KMS-11 (cell line): ENCODE data around the gene REXO1.
A peak's percentile ranks its signal among the peaks of the same experiment; 100 is the strongest.

ENCODE experiments used
- H2AFZ ChIP-seq: fragments of 200-600 bp; sonication (generic); 2 replicates; pipeline ENCODE4 v1.6.1; 2016; ENCODE audit warnings: antibody characterized with exemption, mixed run types, low read depth
- H3K27ac ChIP-seq: fragments of 200-600 bp; sonication (generic); 2 replicates; pipeline ENCODE4 v1.6.1; 2016; ENCODE audit warnings: mild to moderate bottlenecking, mixed run types
- H3K27me3 ChIP-seq: fragments of 200-600 bp; sonication (generic); 2 replicates; pipeline ENCODE4 v1.6.1; 2017; ENCODE audit warnings: mild to moderate bottlenecking, low read depth, mixed run types, moderate library complexity; ENCODE audit not compliant: insufficient read depth
- H3K36me3 ChIP-seq: fragments of 200-600 bp; sonication (generic); 2 replicates; pipeline ENCODE4 v1.6.1; 2017; ENCODE audit warnings: mild to moderate bottlenecking, mixed run types; ENCODE audit not compliant: insufficient read depth
- H3K4me1 ChIP-seq: fragments of 200-600 bp; sonication (generic); 2 replicates; pipeline ENCODE4 v1.6.1; 2016; ENCODE audit warnings: mild to moderate bottlenecking, low read depth, mixed run types; ENCODE audit not compliant: poor library complexity, severe bottlenecking
- H3K4me2 ChIP-seq: fragments of 200-600 bp; sonication (generic); 2 replicates; pipeline ENCODE4 v1.7.0; 2016; ENCODE audit warnings: mild to moderate bottlenecking, mixed run types
- H3K4me3 ChIP-seq: fragments of 200-600 bp; sonication (generic); IDR thresholded peaks from 2 replicates; pipeline ENCODE4 v1.6.1; 2017; ENCODE audit warnings: low read depth, low read length, mixed read lengths; ENCODE audit not compliant: insufficient read depth
- H3K79me2 ChIP-seq: fragments of 200-600 bp; sonication (generic); 2 replicates; pipeline ENCODE4 v1.6.1; 2016; ENCODE audit warnings: low read depth, mixed run types; ENCODE audit not compliant: insufficient read depth
- H3K9ac ChIP-seq: fragments of 200-600 bp; sonication (generic); 2 replicates; pipeline ENCODE4 v1.6.1; 2016; ENCODE audit warnings: mild to moderate bottlenecking, mixed run types
- H4K20me1 ChIP-seq: fragments of 200-600 bp; sonication (generic); 2 replicates; pipeline ENCODE4 v1.6.1; 2016; ENCODE audit warnings: mild to moderate bottlenecking, mixed run types; ENCODE audit not compliant: insufficient read depth
- TF ChIP-seq, protein P1 (sequence below): fragments of 200-600 bp; sonication (generic); conservative IDR thresholded peaks from 2 replicates; pipeline ENCODE4 v1.6.1; 2017; ENCODE audit warnings: low read depth, mild to moderate bottlenecking, antibody characterized with exemption, low read length, moderate library complexity, mixed read lengths

REXO1 gene

DNA sequence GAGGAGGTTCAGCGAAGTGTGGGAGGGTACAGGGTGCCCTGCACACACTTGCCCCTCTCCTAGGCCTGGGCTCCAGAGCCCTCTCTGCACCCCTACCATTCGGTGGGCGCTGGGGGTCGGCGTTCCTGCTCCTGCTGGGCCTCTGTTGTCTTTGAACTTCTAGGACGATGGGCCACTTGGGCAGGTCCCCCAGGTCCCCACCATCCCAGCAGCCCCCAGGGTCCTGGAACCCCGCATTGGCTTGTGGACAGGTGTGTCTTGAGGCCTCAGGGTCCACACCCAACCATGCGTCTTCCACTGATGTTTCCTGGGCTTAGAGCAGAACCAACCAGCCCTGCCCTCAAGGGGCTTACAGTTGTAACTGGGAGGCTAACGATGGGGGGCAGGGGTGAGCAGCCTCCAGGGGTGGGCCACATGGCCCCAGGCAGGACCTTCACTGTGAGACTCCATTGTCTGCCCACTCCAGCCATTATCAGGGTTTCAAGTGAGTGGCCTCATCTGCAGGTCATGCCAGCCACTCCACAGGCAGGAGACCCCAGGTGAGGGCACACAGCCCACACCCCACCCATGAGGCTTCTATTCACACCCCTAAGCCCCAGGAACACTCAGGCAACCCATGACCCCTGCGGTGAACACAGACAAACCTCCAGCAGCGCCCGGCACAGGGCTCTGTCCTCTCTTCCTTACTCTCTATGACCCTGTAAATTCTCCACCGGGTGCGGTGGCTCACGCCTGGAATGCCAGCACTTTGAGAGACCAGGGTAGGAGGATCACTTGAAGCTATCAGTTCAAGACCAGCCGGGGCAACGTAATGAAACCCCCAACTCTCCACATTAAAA lies 17.1 kb upstream of the REXO1 start:
- Histone ChIP-seq H3K79me2 (peaks cover 22% of the 10 kb centered on the region), H3K9ac (peak overlapping the region; percentile 98; the same call in 1 of the 2 replicates), H3K4me1 (no peaks in the 10 kb centered on the region), H3K27ac (peak overlapping the region; percentile 94), H2AFZ (peak overlapping the region; percentile 34), H4K20me1 (no peaks in the 10 kb centered on the region), H3K4me3 (no peak overlapping the region), H3K27me3 (no peaks in the 10 kb centered on the region), H3K4me2 (peak overlapping the region; percentile 99), H3K36me3 (no peaks in the 10 kb centered on the region)
- TF ChIP-seq, protein P1, sequence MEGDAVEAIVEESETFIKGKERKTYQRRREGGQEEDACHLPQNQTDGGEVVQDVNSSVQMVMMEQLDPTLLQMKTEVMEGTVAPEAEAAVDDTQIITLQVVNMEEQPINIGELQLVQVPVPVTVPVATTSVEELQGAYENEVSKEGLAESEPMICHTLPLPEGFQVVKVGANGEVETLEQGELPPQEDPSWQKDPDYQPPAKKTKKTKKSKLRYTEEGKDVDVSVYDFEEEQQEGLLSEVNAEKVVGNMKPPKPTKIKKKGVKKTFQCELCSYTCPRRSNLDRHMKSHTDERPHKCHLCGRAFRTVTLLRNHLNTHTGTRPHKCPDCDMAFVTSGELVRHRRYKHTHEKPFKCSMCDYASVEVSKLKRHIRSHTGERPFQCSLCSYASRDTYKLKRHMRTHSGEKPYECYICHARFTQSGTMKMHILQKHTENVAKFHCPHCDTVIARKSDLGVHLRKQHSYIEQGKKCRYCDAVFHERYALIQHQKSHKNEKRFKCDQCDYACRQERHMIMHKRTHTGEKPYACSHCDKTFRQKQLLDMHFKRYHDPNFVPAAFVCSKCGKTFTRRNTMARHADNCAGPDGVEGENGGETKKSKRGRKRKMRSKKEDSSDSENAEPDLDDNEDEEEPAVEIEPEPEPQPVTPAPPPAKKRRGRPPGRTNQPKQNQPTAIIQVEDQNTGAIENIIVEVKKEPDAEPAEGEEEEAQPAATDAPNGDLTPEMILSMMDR, result no peak

DNA sequence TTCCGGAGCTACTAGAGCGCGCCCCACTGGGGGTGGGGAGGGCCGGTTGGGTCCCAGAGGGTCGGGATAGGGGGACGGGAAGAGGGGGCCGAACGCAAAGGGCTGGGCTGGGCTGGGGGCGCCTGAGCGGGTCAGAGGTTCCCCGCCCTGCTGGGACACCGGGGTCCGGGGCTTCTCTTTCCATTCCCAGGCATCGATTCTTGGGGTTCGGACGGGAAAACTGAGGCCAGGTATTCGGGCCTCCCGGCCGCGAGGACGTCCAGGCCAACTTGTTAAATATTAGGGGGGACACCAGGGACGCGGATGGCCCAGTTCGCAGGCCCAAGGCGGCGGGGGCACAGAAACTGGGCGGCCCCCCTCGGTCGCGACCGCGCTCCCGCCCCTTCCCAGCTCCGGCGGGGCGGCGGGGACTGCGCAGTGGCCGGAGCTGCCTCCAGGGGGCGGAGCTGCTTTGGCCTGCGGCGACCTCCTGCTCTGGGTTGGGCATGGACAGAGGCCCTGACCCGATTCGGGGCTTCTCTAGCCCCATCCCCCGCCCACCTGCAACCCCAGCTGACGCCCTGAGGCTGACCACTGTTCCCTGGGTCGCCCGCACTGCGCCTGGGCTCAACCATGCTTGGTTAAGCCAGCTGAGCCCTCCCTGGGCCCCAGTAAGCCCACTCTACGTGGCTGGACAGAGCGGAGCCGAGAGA lies 16.3 kb upstream of the REXO1 start:
- H3K4me2 ChIP-seq, result peak overlapping the region; percentile 99
- peak overlapping the region; percentile 98 for H3K9ac ChIP-seq
- TF ChIP-seq, protein P1, result peak; percentile 71
- no peaks in the 10 kb centered on the region for H4K20me1 ChIP-seq
- no peaks in the 10 kb centered on the region for H3K4me1 ChIP-seq
- H3K79me2 ChIP-seq, result peaks cover 30% of the 10 kb centered on the region
- H3K36me3 ChIP-seq, result no peaks in the 10 kb centered on the region
- H3K4me3 ChIP-seq, result no peak overlapping the region
- H3K27ac ChIP-seq, result peak overlapping the region; percentile 94
- H3K27me3 ChIP-seq, result no peaks in the 10 kb centered on the region
- peak overlapping the region; percentile 34 for H2AFZ ChIP-seq

- Histone ChIP-seq H3K79me2 (peaks cover 38% of the 10 kb centered on the region), H3K4me2 (peak overlapping the region; percentile 99), H3K27ac (peak overlapping the region; percentile 94), H3K4me1 (no peaks in the 10 kb centered on the region), H3K36me3 (no peaks in the 10 kb centered on the region), H2AFZ (peak overlapping the region; percentile 34; the same call in 1 of the 2 replicates), H3K27me3 (no peaks in the 10 kb centered on the region), H3K4me3 (no peak overlapping the region), H4K20me1 (no peaks in the 10 kb centered on the region), H3K9ac (peak overlapping the region; percentile 98)
- TF ChIP-seq, protein P1, result no peak
Observed at GRCh38 chr19:1863638-1864479, 15.6 kb upstream of the REXO1 start.

GRCh38 chr19:1863328-1863637 lies 15.0 kb upstream of the REXO1 start, which contains the start of gene KLF16:
Gene KLF16 (minus strand): TSS chr19:1863579. CDS start chr19:1863497, 82 bp downstream.
- no peak within 1 kb of the TSS for H3K4me3 ChIP-seq
- H3K4me2 ChIP-seq, result peak within 1 kb of the TSS; percentile 99
- H3K79me2 ChIP-seq, result peaks cover 40% of the 10 kb centered on the region
- no peaks in the 10 kb centered on the region for H3K27me3 ChIP-seq
- peak within 1 kb of the TSS; percentile 94 for H3K27ac ChIP-seq
- H4K20me1 ChIP-seq, result no peaks in the 10 kb centered on the region
- TF ChIP-seq, protein P1, result no peak
- no peaks in the 10 kb centered on the region for H3K4me1 ChIP-seq
- H3K36me3 ChIP-seq, result no peaks in the 10 kb centered on the region
- peak within 1 kb of the TSS; percentile 34; the same call in 1 of the 2 replicates for H2AFZ ChIP-seq
- peak within 1 kb of the TSS; percentile 98 for H3K9ac ChIP-seq
